ENCODE data around the gene PXDC1.
"Not testable (repeated sequence)": the region's sequence is repeated elsewhere in the genome, so short reads cannot be mapped to it uniquely, and the experiment has no call there.

PXDC1 gene

DNA sequence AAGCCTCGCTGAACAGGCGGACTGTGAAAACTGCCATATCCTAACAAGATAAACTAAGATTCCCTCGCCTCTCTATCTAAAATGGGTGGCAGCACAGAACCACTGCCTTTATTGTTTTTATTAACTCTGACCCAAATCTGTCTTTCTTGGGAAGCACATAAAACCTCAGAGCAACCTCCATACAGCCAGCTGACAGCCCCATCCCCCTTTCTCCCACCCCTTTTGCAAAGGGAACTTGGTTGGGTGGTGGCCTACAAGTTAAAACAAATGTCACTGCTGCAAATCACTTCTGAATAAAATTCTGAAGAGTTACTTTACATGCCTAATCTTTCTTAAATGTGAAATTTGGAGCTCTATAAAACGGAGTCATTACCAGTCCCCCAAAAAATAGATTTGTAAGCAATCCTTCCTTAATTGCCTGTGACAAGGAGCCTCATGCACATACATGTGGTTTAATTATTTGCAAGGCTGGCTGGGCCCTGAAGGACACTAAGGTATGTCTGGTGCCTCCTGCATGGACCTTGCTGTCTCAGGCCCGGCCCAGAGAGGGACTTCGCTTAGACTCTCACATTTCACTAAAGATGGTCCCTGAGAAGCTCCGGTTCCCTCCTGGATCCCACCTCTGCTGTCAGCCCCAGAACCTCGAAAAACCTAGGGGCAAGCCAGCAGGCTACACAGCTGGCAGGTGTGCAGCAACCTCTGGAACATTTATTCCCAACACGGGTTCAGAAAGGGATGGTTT lies 21.7 kb downstream of the PXDC1 start:
- no peak for DNase-seq

DNA sequence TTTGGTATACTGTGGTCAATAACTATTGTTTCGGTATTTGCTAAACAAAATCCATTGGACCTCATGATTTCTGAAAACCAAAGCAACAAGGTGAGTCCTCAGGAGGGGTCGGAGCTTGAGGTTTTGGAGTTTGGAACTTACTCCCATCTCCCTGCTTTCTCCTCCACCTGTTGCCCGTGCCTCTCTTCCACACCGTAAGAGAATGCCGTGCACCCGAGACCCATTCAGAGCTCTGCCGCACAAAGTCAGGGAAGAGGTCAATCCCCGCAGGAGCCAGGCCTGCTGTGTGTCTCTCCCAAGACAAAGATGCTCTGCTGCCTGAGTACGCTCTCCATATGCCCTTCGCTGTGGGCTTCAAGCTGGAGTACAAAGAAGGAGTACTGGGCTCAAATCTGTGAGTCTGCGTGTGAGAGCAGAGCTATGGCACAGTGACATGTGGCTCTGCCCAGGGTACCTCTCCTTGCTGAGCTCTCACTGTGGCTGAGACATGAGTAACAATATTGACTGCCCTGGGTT lies 23.9 kb downstream of the PXDC1 start:
- no peak for DNase-seq

DNA sequence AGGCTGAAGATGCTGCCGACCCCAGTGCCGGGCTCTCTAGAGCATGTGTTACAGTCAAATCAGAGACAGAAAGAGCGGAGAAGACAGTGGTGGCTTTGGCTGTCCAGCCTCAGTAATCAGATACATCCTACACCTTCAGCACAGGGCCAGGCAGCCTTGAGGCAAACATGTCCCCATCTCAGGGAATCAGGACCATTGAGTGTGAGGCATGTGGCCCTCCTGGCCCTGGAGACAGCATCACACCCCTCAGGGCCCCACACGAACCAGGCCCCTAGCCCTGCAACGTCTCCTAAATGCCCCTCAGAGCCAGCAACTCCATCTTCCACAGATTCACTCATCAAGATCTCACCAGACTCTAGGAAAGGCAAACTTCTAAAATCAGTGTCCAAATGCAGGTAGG lies 24.5 kb downstream of the PXDC1 start:
- no peak for DNase-seq

DNA sequence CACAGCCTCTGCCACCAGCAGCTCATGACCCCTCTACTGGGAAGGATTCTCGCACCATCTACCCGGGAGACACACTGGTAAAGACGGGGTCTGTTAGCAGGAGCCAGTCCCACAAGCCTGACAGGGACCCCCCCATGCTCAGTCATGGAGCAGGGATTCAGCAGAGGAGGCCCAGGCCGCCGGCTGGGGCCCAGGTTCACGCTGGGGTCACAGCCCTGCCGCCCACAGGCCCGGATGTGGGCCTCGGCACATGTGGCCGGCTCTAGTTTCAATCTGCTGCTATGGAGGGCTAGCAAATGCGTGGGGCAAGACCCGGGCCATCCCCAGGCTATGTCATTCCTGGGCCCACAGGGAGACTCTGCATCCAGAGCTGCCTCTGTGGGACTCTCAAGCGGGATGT lies 25.1 kb downstream of the PXDC1 start:
- no peak for DNase-seq

DNA sequence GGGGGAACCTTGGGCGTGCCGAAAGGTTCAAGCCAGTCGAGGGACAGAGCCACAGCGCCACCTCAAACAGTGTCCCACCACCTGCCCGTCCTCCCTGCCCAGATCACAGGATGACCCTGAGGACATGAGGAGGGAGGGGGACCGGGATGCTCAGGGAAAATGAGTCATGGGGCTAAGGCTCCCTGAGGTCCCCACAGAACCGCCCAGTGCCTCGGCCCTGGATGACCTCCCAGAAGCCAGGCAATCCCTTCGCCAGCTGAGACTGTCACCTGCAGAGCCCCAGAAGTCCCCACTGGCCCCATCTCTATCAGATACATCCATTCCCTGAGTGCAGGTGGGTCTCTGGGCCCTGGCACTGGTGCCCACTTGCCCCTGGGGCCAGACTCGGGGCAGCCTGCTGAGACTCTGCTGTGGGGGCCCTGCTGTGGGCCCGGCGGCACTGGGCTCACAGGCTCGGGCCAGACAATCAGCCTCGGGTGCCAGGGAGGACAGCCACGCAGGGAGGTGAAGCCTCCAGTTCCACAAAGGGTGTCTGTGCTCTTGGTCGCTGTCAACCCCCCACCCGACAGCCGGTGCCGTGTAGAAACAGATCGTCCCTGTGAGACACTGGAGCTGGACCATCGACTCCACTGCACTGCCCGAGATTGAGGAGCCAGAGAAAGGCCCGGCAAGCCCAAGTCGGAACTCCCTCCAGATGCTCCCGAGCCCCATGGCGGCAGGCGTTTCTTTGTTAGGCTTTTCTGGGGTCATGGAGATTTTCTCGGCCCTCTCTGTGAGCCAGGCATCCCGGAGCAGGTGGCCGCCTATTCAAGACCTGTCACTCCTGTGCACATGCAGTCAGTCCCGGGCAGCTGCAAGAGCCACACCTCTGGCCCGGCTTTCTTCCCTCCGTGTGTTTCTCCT lies 26.1 kb downstream of the PXDC1 start:
- DNase-seq: no peak

DNA sequence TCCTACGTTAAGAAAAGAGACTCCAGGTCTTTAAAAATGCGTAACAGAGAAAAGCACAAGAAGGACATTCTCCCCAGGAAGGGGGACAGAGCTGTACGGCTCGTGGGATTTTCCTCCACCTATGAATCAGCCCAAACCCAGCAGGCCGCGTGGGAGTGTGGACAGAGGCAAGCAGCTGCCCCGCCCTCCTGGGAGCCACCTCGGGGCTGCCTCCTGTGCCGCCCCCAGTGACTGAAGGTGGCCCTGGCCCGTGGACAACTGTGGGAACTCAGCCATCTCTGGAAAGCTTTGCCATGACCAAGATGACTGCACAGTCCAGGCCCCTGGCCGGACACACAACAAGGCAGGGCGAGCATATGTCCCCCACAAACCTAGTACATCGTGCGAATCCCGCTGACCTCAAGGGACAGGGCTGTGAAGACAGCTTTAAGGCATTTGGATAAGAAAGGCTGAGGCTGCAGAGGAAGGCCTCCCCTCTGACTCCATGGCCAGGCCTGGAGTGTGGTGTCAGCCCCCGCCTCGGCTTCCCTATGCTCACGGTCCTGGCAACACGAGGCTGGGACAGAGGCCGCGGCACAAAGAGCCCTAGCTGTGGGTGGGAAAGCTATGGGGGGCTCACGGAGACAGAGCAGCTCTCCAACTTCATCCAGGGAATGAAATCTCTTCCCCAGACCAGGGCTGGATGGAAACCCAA lies 26.9 kb downstream of the PXDC1 start:
- DNase-seq: no peak

DNA sequence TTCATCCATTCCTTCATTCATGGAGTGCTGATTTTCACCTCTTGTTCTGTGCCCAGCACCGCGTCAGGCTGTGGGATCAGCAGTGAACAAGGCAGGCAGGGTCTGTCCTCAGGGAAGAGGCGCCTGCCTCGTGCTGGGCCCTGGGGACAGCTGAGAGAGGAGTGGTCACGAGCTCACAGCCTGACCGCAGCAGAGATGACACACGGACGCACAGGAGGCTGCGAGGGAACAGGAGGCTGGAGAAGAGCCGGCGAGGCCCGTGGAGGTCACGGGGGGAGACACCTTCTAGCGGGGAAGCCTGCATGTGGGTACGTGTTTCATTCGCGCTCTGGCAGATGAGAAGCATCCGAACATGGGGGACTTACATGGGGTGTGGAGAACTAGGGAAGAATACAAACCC lies 27.5 kb downstream of the PXDC1 start:
- no peak for DNase-seq

DNA sequence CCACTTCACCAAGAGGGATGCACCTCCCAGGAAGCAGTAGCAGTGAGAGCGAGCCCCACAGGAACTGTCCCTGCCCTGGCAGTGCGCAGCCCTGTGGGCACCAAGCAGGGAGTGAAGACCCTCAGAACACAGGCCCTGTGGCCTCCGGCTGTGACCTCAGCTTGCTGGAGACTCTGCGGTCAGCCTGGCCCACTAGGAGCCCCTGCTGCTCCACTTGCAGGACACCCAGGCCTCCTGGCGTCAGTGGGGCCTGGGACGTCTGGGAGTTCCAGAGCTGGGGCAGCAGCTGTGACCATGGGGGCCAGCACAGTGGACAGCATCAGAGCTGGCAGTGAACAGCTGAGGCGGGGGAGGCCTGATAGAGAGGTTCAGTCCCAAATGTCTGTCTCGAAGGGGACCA lies 28.3 kb downstream of the PXDC1 start:
- no peak for DNase-seq

DNA sequence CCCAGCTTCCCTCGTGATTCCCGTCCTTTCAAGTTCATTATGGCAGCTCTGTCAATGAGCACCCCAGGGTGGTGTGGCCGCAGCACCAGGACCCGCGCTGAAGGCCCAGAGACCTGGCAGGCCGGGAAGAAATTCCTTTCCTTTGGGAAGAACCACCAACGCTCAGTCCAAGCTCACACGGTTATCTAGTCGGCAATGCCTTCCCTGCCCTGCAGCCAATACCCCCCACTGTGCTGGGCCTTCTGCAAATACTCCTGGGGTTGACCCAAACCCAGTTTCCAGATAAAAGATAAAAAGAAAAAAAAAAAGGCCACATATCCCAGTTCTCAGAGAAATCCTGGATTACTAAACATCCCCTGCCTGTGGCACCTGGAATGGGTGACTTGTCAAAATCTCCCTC lies 28.7 kb downstream of the PXDC1 start:
- DNase-seq: no peak

DNA sequence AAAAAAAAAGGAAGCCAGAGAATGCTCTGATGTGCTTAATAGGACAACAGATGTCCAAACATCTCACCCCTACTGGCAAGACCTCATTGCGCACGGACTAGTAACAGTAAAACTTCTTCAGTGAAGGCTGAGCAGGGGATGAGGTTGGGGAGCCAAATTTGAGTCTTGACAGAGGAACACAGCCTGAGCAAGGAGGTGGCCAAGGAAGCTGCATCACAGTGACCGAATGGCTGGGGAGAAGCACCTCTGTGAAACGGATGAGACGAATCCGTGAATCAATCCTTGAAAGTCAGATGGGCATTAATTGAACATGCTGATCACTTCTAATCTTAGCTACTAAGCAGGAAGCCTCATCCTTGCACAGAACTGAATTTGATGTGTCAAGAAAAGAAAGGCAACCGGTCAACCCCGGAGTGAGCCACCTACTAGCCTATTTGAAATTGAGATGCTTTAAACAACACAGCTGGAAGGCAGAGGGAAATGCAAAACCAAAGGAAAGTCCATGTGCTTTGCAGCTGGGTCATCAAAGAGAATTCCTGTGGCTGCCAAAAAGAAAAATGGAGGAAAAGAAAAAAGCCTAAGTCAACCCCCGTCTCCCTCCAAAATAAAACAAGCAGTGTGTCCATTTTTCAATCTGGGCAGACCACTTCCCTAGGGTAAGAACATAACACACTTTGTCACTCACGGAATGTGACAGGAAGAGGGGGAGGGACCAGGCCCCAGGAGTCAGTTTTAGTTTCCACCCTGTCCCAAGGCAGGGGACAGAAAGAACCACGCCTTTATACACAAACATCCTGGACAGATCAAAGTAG lies 29.5 kb downstream of the PXDC1 start:
- DNase-seq: no peak

DNA sequence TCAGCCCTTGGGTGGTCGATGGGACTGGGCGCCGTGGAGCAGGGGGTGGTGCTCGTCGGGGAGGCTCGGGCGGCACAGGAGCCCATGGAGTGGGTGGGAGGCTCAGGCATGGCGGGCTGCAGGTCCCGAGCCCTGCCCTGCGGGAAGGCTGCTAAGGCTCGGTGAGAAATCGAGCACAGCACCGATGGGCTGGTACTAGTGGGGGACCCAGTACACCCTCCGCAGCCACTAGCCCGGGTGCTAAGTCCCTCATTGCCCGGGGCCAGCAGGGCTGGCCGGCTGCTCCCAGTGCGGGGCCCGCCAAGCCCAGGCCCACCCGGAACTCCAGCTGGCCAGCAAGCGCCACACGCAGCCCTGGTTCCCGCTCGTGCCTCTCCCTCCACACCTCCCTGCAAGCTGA lies 30.7 kb downstream of the PXDC1 start:
- DNase-seq: not testable (repeated sequence)

DNA sequence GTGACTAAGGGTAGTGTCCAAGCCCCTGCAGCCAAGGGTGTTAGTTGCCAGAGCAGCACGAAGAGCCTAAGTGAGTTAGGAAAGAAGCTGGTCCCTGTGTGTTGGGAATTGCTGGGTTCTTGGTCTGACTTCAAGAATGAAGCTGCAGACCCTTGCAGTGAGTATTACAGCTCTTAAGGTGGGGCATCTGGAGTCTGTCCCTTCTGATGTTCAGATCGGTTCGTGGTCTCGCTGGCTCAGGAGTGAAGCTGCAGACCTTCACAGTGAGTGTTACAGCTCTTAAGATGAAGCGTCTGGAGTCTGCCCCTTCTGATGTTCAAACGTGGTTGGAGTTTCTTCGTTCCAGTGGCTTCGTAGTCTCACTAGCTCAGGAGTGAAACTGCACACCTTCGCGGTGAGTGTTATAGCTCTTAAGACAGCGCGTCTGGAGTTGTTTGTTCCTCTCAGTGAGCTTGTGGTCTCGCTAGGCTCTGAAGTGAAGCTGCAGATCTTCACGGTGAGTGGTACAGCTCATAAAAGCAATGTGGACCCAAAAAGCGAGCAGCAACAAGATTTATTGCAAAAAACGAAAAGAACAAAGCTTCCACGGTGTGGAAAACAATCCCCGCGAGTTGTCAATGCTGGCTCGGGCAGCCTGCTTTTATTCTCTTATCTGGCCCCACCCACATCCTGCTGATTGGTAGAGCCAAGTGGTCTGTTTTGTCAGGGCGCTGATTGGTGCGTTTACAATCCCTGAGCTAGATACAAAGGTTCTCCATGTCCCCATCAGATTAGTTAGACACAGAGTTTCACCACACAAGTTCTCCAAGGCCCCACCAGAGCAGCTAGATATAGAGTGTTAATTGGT lies 31.8 kb downstream of the PXDC1 start:
- DNase-seq: no peak

DNA sequence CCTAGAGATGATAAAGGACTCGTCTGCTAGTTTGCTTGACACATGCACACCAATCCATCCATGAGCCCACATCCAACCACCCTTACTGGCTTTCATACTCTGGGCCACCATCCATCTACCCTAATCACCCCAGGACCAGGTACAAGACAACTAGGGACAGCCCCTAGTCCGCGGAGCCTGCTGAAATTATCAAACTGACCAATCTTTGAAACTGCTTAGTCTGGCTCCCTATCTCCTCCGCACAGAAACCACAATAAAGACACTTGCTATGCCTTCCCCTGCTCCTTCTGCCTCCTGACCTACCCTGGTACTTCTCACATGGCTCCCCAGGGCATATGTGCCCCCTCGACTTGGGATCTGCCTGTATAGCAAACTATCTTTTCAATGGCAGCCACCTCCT lies 33.1 kb downstream of the PXDC1 start:
- DNase-seq: no peak

DNA sequence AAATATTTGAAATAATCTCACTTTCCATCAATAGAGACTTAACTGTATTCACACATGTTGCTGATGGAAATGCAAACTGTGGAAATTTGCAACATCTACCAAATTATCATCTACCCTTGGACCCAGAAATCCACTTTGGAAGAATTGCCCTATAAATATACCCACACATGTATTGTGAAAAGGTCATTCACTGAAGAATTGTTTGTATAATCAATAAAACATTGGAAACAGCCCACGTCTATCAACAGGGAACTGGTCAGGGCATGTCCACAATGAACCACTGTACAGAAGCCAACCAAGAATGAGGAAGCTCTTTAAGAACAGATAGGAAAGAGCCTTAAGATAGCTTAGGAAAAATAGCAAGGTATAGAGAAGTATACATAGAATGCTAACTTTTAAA lies 36.2 kb downstream of the PXDC1 start:
- DNase-seq: no peak

DNA sequence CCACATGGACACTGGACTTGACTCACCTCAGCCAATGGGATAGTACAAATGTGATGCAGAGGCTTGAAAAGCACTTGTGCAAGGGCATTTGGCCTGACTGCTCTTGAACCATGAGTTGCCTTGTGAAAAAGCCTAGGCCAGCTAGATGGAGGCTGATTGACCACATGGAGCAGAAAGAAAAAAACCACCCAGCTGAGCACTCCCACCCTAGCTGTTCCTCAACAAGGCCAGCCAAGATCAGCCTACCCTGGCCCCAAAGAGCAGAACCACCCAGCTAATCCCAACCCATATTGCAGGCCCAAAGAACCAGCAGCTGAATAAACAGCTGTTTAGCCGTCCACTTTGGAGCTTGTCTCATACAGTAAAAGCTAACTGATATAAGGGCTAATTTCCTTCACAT lies 36.7 kb downstream of the PXDC1 start:
- no peak for DNase-seq

DNA sequence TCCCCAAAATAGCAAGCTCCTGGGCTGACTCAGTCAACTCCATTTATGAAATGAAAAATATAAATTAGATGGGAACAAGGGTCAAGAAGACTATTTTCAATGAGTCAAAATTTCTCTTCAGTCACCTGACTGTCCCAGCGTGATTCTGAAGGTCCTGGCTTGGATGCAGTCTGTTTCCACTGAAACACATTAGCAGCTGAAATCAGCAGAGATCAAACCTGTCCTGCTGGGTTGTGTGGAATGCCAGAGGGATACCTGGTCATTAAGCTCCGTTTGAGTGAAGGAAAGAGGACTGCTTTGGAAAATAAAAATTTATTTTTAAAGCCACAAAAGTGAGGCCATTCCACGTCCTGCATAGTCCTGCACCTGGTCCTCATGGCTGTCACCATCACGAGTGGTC lies 37.4 kb downstream of the PXDC1 start:
- no peak for DNase-seq

DNA sequence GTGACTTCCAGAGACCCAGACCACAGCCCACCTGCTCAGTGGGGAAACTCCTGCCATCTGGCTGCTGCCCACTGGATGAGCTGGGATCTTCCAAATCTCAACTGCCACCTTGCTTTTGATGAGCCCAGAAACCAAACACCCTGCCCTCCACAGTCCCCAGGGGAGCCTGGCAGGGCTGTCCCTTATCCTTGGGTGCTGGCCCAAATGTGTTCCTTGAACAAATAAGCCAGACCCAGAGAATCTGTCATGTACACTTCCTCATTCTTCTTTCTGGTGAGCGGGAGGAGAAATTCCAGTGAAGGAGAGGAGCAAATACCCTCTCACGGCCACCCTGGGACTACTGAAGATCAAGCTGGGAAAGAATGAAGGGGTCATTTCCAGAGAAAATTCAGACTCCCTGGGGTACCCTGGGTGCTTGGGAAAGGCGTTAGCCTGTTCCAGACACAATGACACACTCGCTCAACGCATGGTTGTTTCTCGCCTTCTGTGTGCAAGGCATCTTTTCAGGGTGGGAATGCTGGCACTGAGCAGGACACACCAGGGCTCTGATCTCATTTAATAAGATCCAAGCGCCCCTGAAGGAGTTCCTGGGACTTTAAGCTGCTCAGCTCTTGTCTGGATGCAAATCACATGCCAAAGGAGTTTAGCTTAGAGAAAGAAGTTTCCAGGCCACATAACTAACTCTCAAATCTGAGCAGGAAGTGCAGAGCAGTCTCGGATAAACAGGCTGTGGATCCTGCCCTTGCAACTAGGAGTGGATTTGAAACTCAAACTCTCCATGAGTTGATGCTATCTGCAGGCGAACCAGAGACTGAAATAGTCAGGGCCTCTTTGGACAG lies 38.5 kb downstream of the PXDC1 start:
- DNase-seq: no peak

DNA sequence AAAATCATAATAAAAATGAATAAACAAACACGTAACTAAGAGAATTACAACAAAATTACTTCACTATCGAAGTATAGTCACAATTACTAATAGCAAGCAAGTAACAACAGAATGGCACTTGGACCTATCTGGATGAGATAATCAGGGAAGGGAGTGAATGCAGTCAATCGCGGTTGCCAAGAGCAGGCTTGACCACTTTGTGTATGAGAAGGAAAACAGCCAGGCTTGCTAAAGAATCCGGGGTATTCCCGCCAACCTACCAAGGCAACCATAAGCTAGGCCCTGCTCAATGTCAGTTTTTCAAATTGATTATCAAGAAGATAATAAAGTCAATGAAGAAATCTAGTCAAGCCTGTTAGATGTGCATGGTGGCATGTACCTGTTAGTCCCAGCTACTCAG lies 39.7 kb downstream of the PXDC1 start:
- no peak for DNase-seq

DNA sequence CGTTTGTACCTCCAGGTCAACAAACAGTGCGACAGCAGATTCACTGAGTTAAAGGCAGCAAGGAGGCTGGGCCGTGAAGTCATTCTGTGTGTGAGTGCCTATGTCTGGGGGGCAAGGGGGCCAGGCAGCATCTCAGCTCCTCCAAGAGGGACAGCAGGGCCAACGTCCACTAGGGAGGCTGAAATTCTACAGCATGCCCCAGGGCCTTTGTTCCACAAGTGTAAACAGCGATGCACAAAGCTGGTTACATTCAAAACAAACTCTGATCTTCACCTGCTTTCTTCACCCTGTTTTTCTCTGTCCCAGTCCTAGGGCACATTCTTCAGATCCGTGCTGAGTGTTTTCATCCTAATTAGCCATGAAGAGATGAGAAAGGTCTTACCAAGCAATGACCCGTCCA lies 41.1 kb downstream of the PXDC1 start:
- DNase-seq: no peak

DNA sequence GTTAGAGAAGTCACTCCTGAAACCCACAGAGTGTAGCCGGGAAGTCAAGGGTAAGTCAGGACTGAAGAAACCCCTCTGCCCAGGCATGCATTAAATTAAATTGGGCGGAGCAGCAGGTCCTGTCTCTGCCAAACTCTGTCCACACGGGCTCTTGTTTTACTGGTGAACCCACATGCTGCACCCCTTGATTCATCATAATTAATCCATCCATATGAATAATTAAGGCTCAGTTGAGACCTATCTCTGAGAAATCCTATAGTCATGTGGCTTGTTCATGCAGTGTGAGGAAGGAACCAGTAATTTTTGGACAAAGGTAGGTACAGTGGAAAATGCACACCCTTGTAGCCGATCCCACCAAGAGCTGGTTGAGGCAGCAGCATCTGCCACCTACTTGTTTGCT lies 43.0 kb downstream of the PXDC1 start:
- no peak for DNase-seq

Data from stimulated activated CD4-positive, alpha-beta T cell treated with anti-CD3 and anti-CD28 coated beads, Interleukin-4, amount 100 ng/mL, for 4 hours (primary cell).